GM10847 (cell line): Measurements from ENCODE around the gene MYBPC2.

ENCODE experiments used
- POLR2A ChIP-seq: IDR thresholded peaks from 2 replicates; pipeline ENCODE4 v1.6.1; 2011; ENCODE audit not compliant: insufficient read length; ENCODE audit errors: extremely low read depth

The MYBPC2 gene

DNA sequence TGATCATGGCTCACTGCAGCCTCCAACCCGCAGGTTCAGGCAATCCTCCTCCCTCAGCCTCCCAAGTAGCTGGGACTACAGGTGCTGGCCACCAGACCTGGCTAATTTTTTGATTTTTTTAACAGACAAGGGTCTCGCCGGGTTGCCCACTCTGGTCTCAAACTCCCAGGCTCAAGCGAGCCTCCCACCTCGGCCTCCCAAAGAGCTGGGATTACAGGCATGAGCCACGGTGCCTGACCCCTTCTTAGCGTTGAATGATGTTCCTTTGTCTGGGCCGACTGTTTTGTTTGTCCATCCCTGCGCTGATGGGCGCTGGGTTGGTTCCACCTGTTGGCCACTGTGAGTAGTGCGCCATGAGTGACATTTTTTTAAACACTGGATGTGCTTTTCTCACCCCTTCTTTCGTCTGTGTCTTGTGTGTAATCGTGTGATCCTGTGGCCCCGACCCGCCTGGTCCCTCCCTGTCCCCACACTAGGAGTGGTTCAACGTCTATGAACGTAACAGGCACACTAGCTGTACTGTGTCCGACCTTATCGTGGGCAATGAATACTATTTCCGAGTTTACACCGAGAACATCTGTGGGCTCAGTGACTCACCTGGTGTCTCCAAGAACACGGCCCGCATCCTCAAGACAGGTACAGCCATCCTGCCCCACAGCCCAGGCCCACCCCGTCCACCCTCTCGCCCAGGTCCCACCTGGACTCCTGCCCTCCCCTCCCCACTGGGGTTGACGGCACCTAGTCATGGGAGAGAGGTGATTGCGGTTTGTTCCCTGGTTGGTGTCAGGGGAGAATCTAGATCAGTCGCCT lies 28.6 kb downstream of the MYBPC2 start:
- no peak for TF ChIP-seq POLR2A

DNA sequence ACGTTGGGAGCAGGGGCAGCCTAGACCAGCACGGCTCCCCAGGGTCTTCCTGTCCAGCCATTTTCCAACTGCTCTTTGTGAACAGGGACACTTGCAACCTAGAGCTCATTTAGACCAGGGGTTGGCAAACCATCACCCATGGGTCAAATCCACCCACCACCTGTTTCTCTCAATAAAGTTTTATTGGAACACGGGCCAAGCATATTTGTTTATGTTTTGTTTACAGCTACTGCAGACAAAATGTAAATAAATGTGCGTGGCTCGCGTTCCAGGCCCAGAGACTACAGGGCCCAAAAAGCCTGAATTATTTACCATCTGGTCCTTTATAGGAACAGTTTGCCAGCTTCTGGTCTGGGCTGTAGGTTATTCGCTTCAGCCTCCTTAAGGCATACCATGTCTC lies 30.3 kb downstream of the MYBPC2 start:
- no peak for TF ChIP-seq POLR2A

DNA sequence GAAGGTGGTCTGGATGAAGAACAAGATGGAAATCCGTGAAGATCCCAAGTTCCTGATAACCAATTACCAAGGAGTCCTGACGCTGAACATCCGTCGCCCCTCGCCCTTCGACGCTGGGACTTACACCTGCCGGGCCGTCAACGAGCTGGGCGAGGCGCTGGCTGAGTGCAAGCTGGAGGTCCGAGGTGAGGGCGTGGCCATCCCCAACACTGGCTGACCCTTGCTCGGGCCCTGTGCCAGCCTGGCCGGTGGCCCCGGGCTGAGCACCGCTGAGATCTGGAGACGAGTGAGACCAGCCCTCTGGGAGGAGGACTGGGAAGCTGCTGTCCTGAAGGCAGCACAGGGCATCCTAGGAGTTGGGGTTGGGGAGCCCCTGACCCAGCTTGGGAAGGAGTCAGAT lies 31.7 kb downstream of the MYBPC2 start:
- TF ChIP-seq POLR2A: no peak

DNA sequence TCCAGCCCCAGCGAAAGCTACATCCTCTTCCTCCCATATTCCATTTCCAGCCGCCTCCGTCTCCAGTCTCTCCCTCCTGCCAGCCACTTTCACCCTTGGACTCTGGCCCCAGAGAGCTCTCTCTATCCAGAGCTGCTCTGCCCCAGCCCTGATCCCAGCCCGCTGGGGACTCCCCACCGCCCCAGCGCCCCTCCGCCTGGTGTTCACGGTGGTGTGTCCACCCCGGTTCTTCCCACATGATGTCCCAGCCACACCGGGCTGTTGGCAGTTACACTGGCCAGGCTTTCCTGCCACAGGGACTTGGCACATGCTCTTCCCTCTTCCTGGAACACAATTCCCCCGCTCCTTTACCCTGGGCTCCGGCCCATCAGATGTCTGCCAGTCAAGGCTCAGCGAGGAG lies 32.3 kb downstream of the MYBPC2 start:
- TF ChIP-seq POLR2A: no peak

DNA sequence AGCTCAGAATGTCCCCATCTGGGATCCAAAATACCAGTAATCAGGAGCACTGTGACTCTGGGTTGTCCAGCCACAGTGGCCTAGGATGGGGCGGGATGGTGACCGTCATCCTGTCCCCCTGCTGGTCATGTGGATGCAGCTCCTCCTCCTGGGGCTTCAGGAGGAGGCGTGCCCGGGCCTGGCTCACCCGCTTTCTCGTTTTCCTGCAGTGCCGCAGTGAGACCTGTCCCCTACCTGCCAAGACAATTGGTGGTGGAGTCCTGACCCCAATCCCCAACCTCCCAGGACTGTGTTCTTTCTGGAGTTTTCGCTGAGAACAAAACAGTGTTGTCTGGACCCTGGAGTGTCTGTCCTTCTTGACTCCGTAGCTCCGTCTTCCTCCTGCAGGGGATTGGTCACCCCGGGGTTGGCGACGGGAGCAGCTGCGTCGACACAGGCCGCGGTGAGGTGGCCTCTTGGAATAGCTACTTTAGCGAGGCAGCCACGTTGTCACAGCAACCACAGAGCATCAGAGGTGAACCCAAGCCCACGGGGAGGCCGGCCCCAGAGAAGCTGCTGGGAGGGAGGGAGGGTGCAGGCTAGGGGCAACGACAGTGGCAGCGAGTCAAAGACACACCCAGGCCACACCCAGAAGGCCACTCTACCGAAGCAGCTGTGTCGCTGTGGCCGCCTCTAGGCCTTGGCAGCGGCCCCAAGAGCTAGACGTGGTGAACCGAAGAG lies 33.5 kb downstream of the MYBPC2 start:
- TF ChIP-seq POLR2A: no peak

DNA sequence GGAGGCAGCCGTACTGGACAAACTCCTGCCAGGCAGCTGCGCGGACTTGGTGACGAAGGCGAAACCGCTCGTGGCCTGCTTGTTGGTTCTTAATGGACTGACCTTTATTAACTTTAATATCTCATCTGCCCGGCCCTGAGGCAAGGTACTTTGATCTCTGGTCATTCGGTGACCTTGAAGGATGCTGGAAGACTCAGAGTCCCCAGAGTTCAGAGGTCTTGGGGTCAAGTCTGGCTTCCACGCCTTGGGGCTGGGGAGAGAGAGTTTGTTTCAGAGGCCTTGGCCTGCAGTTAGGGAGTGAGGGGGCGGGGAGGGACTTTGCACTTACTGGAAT lies 34.0 kb downstream of the MYBPC2 start:
- no peak for TF ChIP-seq POLR2A

DNA sequence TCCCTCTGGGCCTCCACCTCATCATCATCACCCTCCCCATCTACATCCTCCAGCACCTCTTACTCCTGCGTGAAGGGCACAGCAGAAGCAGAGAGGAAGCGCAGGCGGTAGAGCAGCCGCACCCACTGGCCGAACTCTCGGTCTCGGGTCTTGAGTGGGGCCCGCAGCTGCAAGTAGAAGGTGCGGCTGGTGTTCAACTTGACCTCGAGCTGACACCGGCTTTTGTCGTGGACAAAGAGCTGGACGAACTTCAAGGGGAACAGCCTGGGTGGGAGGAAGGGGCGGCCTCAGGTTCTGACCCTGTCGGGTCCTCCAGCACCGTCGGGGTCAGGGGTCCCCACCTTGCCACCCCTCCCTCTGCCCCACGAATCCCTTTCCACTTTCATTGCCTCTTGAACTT lies 34.9 kb downstream of the MYBPC2 start:
- no peak for TF ChIP-seq POLR2A

DNA sequence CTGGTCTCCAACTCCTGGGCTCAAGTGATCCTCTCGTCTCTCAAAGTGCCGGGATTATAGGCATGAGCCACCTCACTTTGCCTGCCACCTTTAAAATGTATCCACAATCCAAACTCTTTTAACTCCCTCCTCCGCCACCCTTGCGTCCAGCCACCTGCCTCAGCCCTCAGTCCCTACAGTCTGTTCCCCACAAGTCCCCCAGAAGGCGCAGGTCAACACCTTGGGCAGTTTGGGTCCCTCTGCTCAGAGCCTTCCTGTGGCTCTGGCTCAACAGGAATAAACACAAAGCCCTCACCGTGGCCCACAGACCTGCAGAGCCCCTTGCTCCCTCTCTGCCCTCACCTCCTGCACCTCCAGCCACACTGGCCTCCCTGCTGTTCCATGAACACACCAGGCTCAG lies 36.1 kb downstream of the MYBPC2 start:
- no peak for TF ChIP-seq POLR2A

DNA sequence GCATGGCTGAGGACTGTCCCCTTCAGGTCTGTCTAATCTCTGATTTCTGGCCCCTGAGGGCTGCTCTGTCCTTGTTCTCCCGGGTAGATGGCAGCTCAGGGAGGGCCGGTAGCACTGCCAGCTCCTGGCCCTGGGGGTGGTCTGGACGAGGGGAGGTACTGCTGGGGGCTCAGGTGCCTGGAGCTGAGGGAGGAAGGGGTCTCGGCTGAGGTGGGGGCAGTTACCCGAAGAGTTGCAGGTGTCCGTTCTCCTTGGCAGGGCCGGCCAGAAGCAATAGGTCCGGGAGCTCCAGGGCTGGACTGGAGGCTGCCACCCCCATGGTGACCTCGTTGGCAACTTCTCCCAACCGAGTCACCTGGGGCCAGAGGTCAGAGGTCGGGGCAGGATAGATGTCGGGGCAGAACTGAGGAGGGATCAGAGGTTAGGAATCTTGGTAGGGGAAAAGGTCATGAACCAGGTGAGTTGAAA lies 42.4 kb downstream of the MYBPC2 start:
- TF ChIP-seq POLR2A: no peak

DNA sequence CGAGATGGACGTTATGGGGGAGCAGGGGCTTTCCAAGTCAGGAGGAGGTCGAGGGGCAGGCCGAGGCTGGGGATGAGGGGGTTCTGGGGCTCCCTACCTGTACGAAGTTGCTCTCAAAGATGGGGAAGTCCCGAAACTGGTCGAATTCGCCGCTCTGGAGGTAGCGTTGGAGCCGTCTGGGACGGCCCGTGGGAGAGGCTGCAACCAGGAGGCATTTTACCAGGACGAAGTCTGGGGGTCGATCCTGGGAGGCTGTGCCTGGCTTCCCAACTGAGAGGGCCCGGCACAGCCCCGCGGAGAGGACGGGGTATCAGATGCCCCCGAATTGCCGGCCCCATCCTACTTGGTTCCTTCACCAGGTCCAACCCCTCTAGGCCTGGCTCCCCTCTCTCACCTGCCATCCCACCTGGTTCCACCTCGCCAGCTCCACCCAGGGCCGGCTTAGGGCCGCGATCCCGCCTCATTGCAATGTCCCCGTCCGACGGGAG lies 43.1 kb downstream of the MYBPC2 start:
- TF ChIP-seq POLR2A: no peak

DNA sequence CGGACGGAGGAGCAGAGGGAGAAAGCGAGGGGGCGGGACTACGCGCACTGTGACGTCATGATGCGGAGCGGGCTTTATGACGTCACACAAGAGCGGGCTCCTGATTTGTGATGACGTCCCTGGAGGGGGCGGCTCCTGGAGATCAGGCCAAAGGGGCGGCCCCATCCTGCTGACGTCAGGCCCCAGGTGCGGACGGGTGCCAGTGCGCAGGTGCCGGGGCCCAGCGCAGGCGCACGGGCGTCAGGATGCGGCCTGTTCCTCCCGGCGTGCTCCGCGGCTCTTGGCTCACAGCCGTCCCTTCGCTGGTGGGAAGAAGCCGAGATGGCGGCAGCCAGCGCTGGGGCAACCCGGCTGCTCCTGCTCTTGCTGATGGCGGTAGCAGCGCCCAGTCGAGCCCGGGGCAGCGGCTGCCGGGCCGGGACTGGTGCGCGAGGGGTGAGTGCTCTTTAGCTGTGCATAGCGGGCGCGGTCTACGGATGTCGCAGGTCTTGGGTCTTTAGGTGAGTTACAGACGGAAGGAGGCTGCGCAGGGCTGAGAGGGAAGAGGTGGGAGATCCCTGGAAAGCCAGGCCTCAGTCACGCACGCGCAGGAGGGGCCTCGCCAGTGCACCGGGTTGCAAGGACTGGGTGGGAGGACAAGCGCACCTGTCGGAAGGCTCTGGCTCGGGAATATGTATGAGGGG lies 43.7 kb downstream of the MYBPC2 start, which contains the start of the genes EMC10 and GARIN5A:
TSS of gene EMC10 (plus strand) at position 284 of the 683 bp plus-strand sequence. CDS start at position 322, 38 bp downstream.
TSS of gene GARIN5A (minus strand) at position 625 of the 683 bp plus-strand sequence. CDS start at position 165, 460 bp downstream.
- peak; percentile 97 for TF ChIP-seq POLR2A

DNA sequence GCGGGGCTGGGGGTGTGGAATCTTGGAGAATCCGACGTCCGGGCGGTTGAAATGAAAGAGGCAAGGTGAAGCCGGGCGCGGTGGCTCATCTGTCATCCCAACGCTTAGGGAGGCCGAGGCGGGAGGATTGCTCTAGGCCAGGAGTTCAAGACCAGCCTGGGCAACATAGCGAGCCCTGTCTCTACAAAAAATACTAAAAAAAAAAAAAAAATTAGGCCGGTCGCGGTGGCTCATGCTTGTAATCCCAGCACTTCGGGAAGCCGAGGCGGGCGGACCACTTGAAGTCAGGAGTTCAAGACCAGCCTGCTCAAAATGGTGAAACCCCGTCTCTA lies 44.2 kb downstream of the MYBPC2 start:
- TF ChIP-seq POLR2A: no peak

DNA sequence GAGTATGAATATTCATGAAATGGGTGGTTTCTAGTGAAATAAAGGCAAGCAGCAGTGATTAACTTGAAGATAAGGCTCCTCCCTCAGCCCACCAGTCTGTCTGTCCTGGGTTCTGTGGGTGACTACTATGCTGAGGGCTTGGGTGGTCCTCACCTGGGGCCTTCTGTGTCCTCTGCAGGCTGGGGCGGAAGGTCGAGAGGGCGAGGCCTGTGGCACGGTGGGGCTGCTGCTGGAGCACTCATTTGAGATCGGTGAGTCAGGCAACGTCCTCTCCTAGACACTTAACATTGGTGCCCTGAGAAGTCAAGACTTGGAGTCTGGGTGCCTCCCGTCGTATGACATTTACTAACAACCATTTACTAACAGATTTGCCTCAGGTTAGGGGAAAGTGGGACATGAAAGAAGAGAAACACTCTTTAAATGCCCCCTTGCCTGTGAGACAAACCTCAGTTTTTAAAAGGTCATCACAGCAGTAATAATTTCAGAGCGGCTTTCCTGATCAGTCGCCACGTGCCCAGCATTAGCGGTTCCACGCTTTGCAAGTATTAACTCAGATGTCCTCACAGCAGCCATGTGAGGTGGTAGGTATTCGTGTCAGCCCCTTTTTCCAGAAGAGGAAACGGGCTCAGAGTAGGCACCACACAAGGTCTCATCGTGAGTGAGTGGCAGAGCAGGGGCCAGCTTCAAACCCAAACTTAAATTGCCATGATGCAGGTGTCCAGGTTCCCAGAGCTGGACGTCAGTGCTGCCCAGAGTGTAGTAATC lies 45.2 kb downstream of the MYBPC2 start:
- TF ChIP-seq POLR2A: no peak

DNA sequence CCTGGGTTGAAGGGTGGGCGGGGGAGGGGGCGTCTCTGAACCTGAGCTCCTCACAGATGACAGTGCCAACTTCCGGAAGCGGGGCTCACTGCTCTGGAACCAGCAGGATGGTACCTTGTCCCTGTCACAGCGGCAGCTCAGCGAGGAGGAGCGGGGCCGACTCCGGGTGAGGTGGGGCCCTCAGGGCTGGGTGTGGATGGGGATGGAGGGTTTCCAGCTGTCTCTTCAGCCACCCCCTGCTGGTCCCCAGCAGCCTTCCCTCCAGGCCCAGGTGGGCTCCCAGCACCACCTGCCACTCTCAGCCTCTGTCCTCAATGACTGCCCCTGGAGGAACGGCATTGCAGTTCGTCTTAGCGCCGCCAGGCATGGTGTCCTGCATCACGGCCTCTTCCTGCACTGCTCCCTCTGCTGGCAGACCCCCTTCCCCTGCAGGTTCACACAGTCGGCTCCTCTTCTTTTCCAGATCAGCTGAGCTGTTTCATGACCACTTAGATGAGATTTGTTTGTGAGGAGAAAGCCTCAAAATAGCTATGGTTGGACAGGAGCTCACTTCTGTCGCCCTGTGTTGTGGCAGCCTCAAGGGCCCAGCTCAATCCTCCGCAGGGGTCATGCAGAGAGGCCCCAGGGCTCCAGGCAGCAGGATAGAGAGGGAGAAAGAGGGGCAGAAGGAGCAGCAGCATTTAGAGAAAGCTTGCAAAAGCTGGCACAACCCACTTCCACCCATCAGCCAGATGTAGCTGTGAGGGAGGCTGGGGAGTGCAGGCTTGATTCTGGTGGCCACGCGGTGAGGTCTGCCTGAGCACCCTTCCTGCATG lies 46.4 kb downstream of the MYBPC2 start:
- TF ChIP-seq POLR2A: no peak
